Adrenal gland (tissue), 12 donors: ENCODE measurements around the gene CLEC2L. TPM values are rescaled to one million over a fixed set of nuclear protein-coding genes. Genes with fewer than 3 reads are reported as not detected.

Experiments
- DNase-seq, 7 donors: peaks; one replicate each; pipeline ENCODE4 v3.0.0-alpha.2; 2019 to 2020
- H3K27ac ChIP-seq, 5 donors: fragments of 200-600 bp; sonication (generic) in 4 of 5; 1 replicate in 3 of 5; 2 replicates in 2 of 5; pipeline versions ENCODE4 v1.5.1 to v1.8.0; 2016 to 2020; ENCODE audit warnings: mild to moderate bottlenecking in 1 of 5
- H3K27me3 ChIP-seq: fragments of 200-600 bp; 2 replicates; pipeline ENCODE4 v1.8.0; 2021
- H3K36me3 ChIP-seq, 2 donors: fragments of 200-600 bp; replicated peaks in 1 of 2; 1 replicate in 1 of 2; 2 replicates in 1 of 2; pipeline versions ENCODE4 v1.5.1 to v1.8.0; 2018 to 2022
- H3K4me1 ChIP-seq, 2 donors: fragments of 200-600 bp; replicated peaks in 1 of 2; 1 replicate in 1 of 2; 2 replicates in 1 of 2; pipeline versions ENCODE4 v1.5.1 to v1.8.0; 2018 to 2021
- H3K4me3 ChIP-seq, 4 donors: fragments of 200-600 bp; sonication (generic) in 3 of 4; one replicate each; pipeline ENCODE4 v1.5.1; 2016 to 2018
- H3K9me3 ChIP-seq, 3 donors: fragments of 200-600 bp; sonication (generic) in 1 of 3; replicated peaks in 1 of 3; 1 replicate in 2 of 3; 2 replicates in 1 of 3; pipeline versions ENCODE4 v1.5.1 to v1.8.0; 2016 to 2021
- POLR2A ChIP-seq, 2 donors: fragments of 450-650 bp; IDR thresholded peaks; one replicate each; pipeline ENCODE4 v1.6.1; 2017; ENCODE audit warnings: antibody characterized with exemption in 2 of 2, mild to moderate bottlenecking in 2 of 2, moderate library complexity in 1 of 2
- WGBS, 4 donors: extraction: QIAGEN DNeasy Blood & Tissue Kit in 2 of 4; methylation state at CpG; one replicate each; pipeline versions ENCODE4 v1.1.5 to v1.1.7; 2013 to 2017; 5-methylcytosine and 5-hydroxymethylcytosine counted together
- intact Hi-C, 2 donors: fragments of 100-400 bp; cut with DNase I; formaldehyde crosslinking; loops; one replicate each; pipeline versions ENCODE4 v1.14.1 to v1.15.0; 2022 to 2023
- polyA plus RNA-seq, 3 donors: library from polyadenylated mRNA; stranded (reverse); fragments of 200-250 nt in 2 of 3; fragments of 350-450 nt in 1 of 3; fragmentation: Illumina TruSeq in 1 of 3; extraction: RNeasy Lipid Tissue Mini Kit (QIAGEN cat#74804) in 1 of 3; gene quantifications; one replicate each; pipeline ENCODE4 v1.2.3, GENCODE V29; 2013 to 2014
- total RNA-seq, 9 donors: library from RNA; depleted of rRNA in 4 of 9; stranded (reverse); fragments of >200 nt in 4 of 9; fragments of 120-200 nt in 1 of 9; fragmentation: NEBNext Ultra II Directional in 1 of 9; extraction: Animal tissue kit (Norgen Biotek cat#: 25700) in 1 of 9; gene quantifications; one replicate each; pipeline versions ENCODE4 v1.1.0 to v1.2.4, GENCODE V29; 2013 to 2023
- TF ChIP-seq, protein P1 (sequence below), 6 experiments: fragments of 450-650 bp in 4 of 6; fragments of 200-600 bp in 2 of 6; sonication (generic) in 1 of 6; IDR thresholded peaks; 1 replicate in 5 of 6; 2 replicates in 1 of 6; pipeline versions ENCODE4 v1.5.1 to v1.8.0; 2016 to 2021; ENCODE audit warnings: antibody characterized with exemption in 6 of 6, mild to moderate bottlenecking in 2 of 6, moderate library complexity in 1 of 6
- donor health status: healthy with polysubstance abuse.
- donor health status: Bipolar disorder and iron deficiency.
- donor health status: DM: yes; HTN: yes; CAD: no.
- donor health status: DM: no; HTN: no; CAD: no.
- donor health status: DM: no; HTN: no; CAD: no.
- donor health status: DM: yes; HTN: yes; CAD: no.

The CLEC2L gene
- total and polyA plus RNA-seq, 12 donors, result 0.06 to 0.18 TPM; not detected in 10

DNA sequence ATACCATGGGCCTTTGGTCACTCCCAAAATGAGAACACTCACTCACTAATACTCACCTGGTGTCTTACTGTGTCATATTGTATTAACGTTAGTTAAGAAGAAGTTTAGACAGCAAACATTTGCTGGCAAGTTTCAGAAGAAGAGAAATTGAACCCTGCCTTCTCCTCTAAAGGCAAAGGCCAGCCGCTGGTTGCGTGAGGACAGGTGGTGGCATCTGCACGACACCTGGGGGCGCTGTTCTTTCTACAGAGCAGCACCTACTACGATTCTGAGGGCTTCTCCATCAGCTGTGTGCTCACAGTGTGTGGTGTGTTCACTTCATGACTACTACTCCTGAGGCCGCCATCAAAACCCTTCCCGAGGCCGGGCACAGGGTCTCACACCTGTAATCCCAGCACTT lies 17.9 kb upstream of the CLEC2L start:
- Histone ChIP-seq H3K27me3 (no peaks in the 10 kb centered on the region), H3K27ac (no peak overlapping the region), H3K9me3 (no peaks in the 10 kb centered on the region), H3K4me1 (no peaks in the 10 kb centered on the region), H3K36me3 (no peaks in the 10 kb centered on the region), H3K4me3 (no peak overlapping the region)
- WGBS, 4 donors, result 69 to 80% (median 73%) methylated on average over 8 to 9 of the region's 9 CpGs
- DNase-seq, result no peak
- intact Hi-C loops, result loop anchor here in 1 of 2 donors (10.0 kb wide), 1 partner anchor 119 kb away; no protein-coding TSS in a partner anchor
- TF ChIP-seq, protein P1, sequence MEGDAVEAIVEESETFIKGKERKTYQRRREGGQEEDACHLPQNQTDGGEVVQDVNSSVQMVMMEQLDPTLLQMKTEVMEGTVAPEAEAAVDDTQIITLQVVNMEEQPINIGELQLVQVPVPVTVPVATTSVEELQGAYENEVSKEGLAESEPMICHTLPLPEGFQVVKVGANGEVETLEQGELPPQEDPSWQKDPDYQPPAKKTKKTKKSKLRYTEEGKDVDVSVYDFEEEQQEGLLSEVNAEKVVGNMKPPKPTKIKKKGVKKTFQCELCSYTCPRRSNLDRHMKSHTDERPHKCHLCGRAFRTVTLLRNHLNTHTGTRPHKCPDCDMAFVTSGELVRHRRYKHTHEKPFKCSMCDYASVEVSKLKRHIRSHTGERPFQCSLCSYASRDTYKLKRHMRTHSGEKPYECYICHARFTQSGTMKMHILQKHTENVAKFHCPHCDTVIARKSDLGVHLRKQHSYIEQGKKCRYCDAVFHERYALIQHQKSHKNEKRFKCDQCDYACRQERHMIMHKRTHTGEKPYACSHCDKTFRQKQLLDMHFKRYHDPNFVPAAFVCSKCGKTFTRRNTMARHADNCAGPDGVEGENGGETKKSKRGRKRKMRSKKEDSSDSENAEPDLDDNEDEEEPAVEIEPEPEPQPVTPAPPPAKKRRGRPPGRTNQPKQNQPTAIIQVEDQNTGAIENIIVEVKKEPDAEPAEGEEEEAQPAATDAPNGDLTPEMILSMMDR (IDR thresholded peaks at IDR 0.05), result no peak
- TF ChIP-seq POLR2A (IDR thresholded peaks at IDR 0.05), result no peak

DNA sequence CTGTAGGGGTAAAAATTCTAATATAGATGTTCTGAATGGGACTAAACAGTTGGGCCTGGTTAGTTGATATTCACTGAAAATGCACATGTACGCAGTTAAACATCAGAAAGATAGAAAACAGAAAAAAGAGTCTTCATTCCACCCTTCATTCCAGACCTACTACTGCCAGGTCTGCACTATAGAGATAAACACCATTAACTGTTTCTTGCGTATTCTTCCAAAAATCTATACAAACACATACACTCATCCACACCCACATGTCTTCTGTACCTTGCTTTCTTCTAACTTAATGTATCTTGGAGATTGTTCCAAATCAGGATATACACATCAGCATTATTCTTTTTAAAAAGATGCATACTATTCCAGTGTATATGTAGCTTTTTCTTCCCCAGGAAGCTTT lies 13.9 kb upstream of the CLEC2L start:
- no peak for DNase-seq
- WGBS, 4 donors, result 85 to 96% (median 91%) methylated on average over 2 of the region's 2 CpGs
- Histone ChIP-seq H3K27ac (no peak overlapping the region), H3K4me1 (no peaks in the 10 kb centered on the region), H3K4me3 (no peak overlapping the region), H3K36me3 (no peaks in the 10 kb centered on the region), H3K27me3 (no peaks in the 10 kb centered on the region), H3K9me3 (no peaks in the 10 kb centered on the region)
- TF ChIP-seq POLR2A (IDR thresholded peaks at IDR 0.05), result no peak
- TF ChIP-seq, protein P1 (IDR thresholded peaks at IDR 0.05), result no peak
- intact Hi-C loops, result loop anchor here in 1 of 2 donors (10.0 kb wide), 1 partner anchor 115 kb away; no protein-coding TSS in a partner anchor

DNA sequence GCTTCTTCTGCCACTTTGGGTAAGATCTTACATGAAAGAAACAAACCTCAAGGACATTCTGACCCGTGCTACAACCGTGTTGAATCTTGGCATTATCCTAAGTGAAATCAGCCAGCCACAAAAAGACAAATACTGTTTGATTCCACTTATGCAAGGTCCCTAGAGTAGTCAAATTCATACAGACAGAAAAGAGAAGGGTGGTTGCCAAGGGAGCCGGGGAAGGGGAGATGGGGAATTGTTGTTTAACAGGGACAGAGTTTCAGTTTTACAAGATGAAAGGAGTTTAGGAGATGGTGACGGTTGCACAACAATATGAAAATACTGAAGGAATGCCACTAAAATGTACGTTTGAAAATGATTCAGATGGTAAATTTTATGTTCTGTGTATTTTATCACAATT lies 12.2 kb upstream of the CLEC2L start:
- Histone ChIP-seq H3K36me3 (no peaks in the 10 kb centered on the region), H3K9me3 (no peaks in the 10 kb centered on the region)
- WGBS, 4 donors, result 57 to 69% (median 59%) methylated on average over 5 of the region's 5 CpGs

DNA sequence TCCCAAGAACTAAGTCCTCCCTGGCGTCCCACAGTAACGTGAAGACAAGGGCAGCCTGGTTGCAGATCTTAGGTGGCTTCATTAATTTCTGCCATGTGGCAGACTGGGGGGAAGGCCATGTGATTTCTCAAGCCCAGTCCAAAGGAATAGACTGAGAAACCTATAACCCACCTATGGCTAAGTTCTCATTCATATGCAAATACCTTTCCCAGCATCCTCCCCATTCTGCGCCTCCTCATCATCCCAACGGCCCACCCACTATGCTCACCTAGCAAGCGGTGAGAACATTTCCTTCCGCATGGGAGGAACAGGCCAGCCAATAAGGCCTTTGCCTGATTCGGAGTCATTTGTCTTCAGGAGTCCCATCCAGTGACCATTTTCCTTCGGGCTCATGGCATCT lies 8.2 kb upstream of the CLEC2L start:
- Histone ChIP-seq H3K4me3 (no peak overlapping the region), H3K27me3 (no peaks in the 10 kb centered on the region), H3K4me1 (no peaks in the 10 kb centered on the region), H3K27ac (no peak overlapping the region), H3K36me3 (no peaks in the 10 kb centered on the region), H3K9me3 (no peaks in the 10 kb centered on the region)
- DNase-seq, result no peak
- TF ChIP-seq, protein P1 (IDR thresholded peaks at IDR 0.05), result no peak
- TF ChIP-seq POLR2A (IDR thresholded peaks at IDR 0.05), result no peak
- WGBS, 4 donors, result 82 to 89% (median 86%) methylated on average over 8 of the region's 8 CpGs
- intact Hi-C loops, result no loop called here

More for the DNA sequence above, 12.2 kb upstream of the CLEC2L start:
- DNase-seq, result no peak
- no peak overlapping the region for H3K27ac ChIP-seq
- H3K4me3 ChIP-seq, result no peak overlapping the region
- H3K4me1 ChIP-seq, result no peaks in the 10 kb centered on the region
- no peak for TF ChIP-seq POLR2A (IDR thresholded peaks at IDR 0.05)
- TF ChIP-seq, protein P1 (IDR thresholded peaks at IDR 0.05), result no peak
- intact Hi-C loops, result no loop called here
- H3K27me3 ChIP-seq, result no peaks in the 10 kb centered on the region
